ENCODE measurements around the gene DHDH.
A peak's percentile ranks its signal among the peaks of the same experiment; 100 is the strongest.
"Not testable (repeated sequence)": the region's sequence is repeated elsewhere in the genome, so short reads cannot be mapped to it uniquely, and the experiment has no call there.

Gene DHDH

GRCh38 chr19:48933382-48933932 is at the start of gene DHDH:
Gene DHDH (plus strand): TSS chr19:48933699. CDS start chr19:48933722, 23 bp downstream.
- DNase-seq, result peak; percentile 80

GRCh38 chr19:48883726-48884125 is 49.8 kb upstream of the DHDH start:
- DNase-seq, result no peak

- no peak for DNase-seq
Observed at GRCh38 chr19:48887861-48888612, 45.5 kb upstream of the DHDH start.

- DNase-seq, result not testable (repeated sequence)
Observed at GRCh38 chr19:48889496-48889895, 44.0 kb upstream of the DHDH start.

GRCh38 chr19:48890551-48890950 is 42.9 kb upstream of the DHDH start:
- DNase-seq, result no peak

- DNase-seq, result no peak
Observed at GRCh38 chr19:48895226-48895625, 38.3 kb upstream of the DHDH start.

- peak; percentile 44 for DNase-seq
Observed at GRCh38 chr19:48896191-48896720, 37.2 kb upstream of the DHDH start.

GRCh38 chr19:48897181-48897580 is 36.3 kb upstream of the DHDH start:
- no peak for DNase-seq

GRCh38 chr19:48899386-48899749 is 34.1 kb upstream of the DHDH start:
- DNase-seq, result not testable (repeated sequence)

- peak; percentile 96 for DNase-seq
Observed at GRCh38 chr19:48899781-48900476, 33.6 kb upstream of the DHDH start, which contains the start of gene NUCB1. Gene NUCB1 (plus strand): TSS chr19:48900312. CDS start chr19:48900797, 485 bp downstream.

GRCh38 chr19:48900477-48901406 is 32.8 kb upstream of the DHDH start:
- DNase-seq, result no peak

- not testable (repeated sequence) for DNase-seq
Observed at GRCh38 chr19:48902291-48902690, 31.2 kb upstream of the DHDH start.

GRCh38 chr19:48903788-48904187 is 29.7 kb upstream of the DHDH start:
- not testable (repeated sequence) for DNase-seq

GRCh38 chr19:48905664-48906063 is 27.8 kb upstream of the DHDH start:
- no peak for DNase-seq

- DNase-seq, result no peak
Observed at GRCh38 chr19:48906324-48906723, 27.2 kb upstream of the DHDH start.

GRCh38 chr19:48907671-48908070 is 25.8 kb upstream of the DHDH start:
- no peak for DNase-seq

GRCh38 chr19:48909424-48910077 is 23.9 kb upstream of the DHDH start:
- DNase-seq, result not testable (repeated sequence)

- DNase-seq, result no peak
Observed at GRCh38 chr19:48910803-48911202, 22.7 kb upstream of the DHDH start.

GRCh38 chr19:48913114-48913889 is 20.2 kb upstream of the DHDH start:
- DNase-seq, result no peak

- DNase-seq, result no peak
Observed at GRCh38 chr19:48914181-48914580, 19.3 kb upstream of the DHDH start.

- DNase-seq, result no peak
Observed at GRCh38 chr19:48915757-48916156, 17.7 kb upstream of the DHDH start.

All from retina (tissue), 1 donor.